GM19023 (cell line): ENCODE data around the gene ETNPPL.

Experiments used
- ATAC-seq: cut with Tn5 transposase; IDR thresholded peaks from one replicate; pipeline ENCODE4 v1.9.1; 2021; ENCODE audit warnings: mild to moderate bottlenecking, moderate library complexity; ENCODE audit not compliant: unreplicated experiment

The ETNPPL gene

GRCh38 chr4:108700081-108700757 is 62.6 kb downstream of the ETNPPL start:
- ATAC-seq: no peak

- no peak for ATAC-seq
Observed at GRCh38 chr4:108696160-108696559, 66.7 kb downstream of the ETNPPL start.

GRCh38 chr4:108695062-108695461 is 67.8 kb downstream of the ETNPPL start:
- ATAC-seq: no peak

- no peak for ATAC-seq
Observed at GRCh38 chr4:108694423-108694822, 68.4 kb downstream of the ETNPPL start.

GRCh38 chr4:108693819-108694218 is 69.0 kb downstream of the ETNPPL start:
- no peak for ATAC-seq

- no peak for ATAC-seq
Observed at GRCh38 chr4:108693211-108693610, 69.6 kb downstream of the ETNPPL start.
